ENCODE data around the gene MRS2.

The MRS2 gene

GRCh38 chr6:24432611-24433010 lies 29.9 kb downstream of the MRS2 start:
- no peak for DNase-seq

GRCh38 chr6:24436979-24437378 lies 34.2 kb downstream of the MRS2 start:
- DNase-seq, result no peak

GRCh38 chr6:24439858-24440539 lies 37.3 kb downstream of the MRS2 start:
- DNase-seq, result no peak

GRCh38 chr6:24440897-24441598 lies 38.3 kb downstream of the MRS2 start:
- no peak for DNase-seq

GRCh38 chr6:24441599-24441904 lies 38.8 kb downstream of the MRS2 start:
- DNase-seq, result no peak

- DNase-seq, result no peak
These were observed 41.9 kb downstream of the MRS2 start for GRCh38 chr6:24444588-24444987.

GRCh38 chr6:24445704-24446103 lies 43.0 kb downstream of the MRS2 start:
- no peak for DNase-seq

GRCh38 chr6:24446670-24447069 lies 43.9 kb downstream of the MRS2 start:
- no peak for DNase-seq

- no peak for DNase-seq
These were observed 45.7 kb downstream of the MRS2 start for GRCh38 chr6:24448396-24448795.

GRCh38 chr6:24448828-24449525 lies 46.2 kb downstream of the MRS2 start:
- DNase-seq, result no peak

GRCh38 chr6:24451581-24452388 lies 49.0 kb downstream of the MRS2 start:
- DNase-seq, result no peak

GRCh38 chr6:24453921-24454320 lies 51.2 kb downstream of the MRS2 start:
- DNase-seq, result no peak

- no peak for DNase-seq
These were observed 51.7 kb downstream of the MRS2 start for GRCh38 chr6:24454452-24454851.

- no peak for DNase-seq
These were observed 52.3 kb downstream of the MRS2 start for GRCh38 chr6:24455061-24455460.

- no peak for DNase-seq
These were observed 55.4 kb downstream of the MRS2 start for GRCh38 chr6:24458134-24458533.

GRCh38 chr6:24458941-24459340 lies 56.2 kb downstream of the MRS2 start:
- DNase-seq, result no peak

GRCh38 chr6:24460966-24461365 lies 58.2 kb downstream of the MRS2 start:
- no peak for DNase-seq

GRCh38 chr6:24464253-24465038 lies 61.7 kb downstream of the MRS2 start:
- DNase-seq, result no peak

GRCh38 chr6:24469811-24470210 lies 67.1 kb downstream of the MRS2 start:
- no peak for DNase-seq

- no peak for DNase-seq
These were observed 69.4 kb downstream of the MRS2 start for GRCh38 chr6:24472181-24472580.

All from CD4-positive, alpha-beta T cell treated with Interferon alpha-2 for 1 hour (primary cell).